Esophagus squamous epithelium (tissue), 5 donors: ENCODE results near the gene GRK1. TPM values are rescaled to one million over a fixed set of nuclear protein-coding genes. Genes with fewer than 3 reads are reported as not detected.
"Not testable (repeated sequence)": the region's sequence is repeated elsewhere in the genome, so short reads cannot be mapped to it uniquely, and the experiment has no call there.

Experiments used
- DNase-seq: peaks from one replicate; lab custom pipeline; 2025; lab: John Stamatoyannopoulos, UW
- H3K27ac ChIP-seq, 4 donors: fragments of 200-600 bp; sonication (generic); one replicate each; pipeline ENCODE4 v1.5.1; 2016 to 2019; ENCODE audit warnings: mild to moderate bottlenecking in 1 of 4
- H3K27me3 ChIP-seq, 4 donors: fragments of 200-600 bp; sonication (generic); 1 replicate in 3 of 4; 2 replicates in 1 of 4; pipeline versions ENCODE4 v1.5.1 to v1.6.0; 2017 to 2021; ENCODE audit warnings: antibody characterized with exemption in 1 of 4
- H3K36me3 ChIP-seq, 3 donors: fragments of 200-600 bp; sonication (generic); one replicate each; pipeline ENCODE4 v1.5.1; 2016 to 2019
- H3K4me1 ChIP-seq, 3 donors: fragments of 200-600 bp; sonication (generic); one replicate each; pipeline ENCODE4 v1.5.1; 2017 to 2019
- H3K4me3 ChIP-seq, 4 donors: fragments of 200-600 bp; sonication (generic); 1 replicate in 3 of 4; 2 replicates in 1 of 4; pipeline ENCODE4 v1.5.1; 2016 to 2019; ENCODE audit warnings: mild to moderate bottlenecking in 2 of 4, moderate library complexity in 1 of 4
- H3K9me3 ChIP-seq, 3 donors: fragments of 200-600 bp; sonication (generic); one replicate each; pipeline ENCODE4 v1.5.1; 2016 to 2019
- CTCF ChIP-seq, 6 experiments: fragments of 450-650 bp in 4 of 6; fragments of 200-600 bp in 2 of 6; sonication (generic) in 2 of 6; IDR thresholded peaks; one replicate each; pipeline ENCODE4 v1.5.1; 2016 to 2019; ENCODE audit warnings: antibody characterized with exemption in 6 of 6, mild to moderate bottlenecking in 4 of 6, moderate library complexity in 4 of 6
- POLR2A ChIP-seq, 4 donors: fragments of 450-650 bp; IDR thresholded peaks; one replicate each; pipeline ENCODE4 v1.6.1; 2017; ENCODE audit warnings: antibody characterized with exemption in 4 of 4, mild to moderate bottlenecking in 4 of 4, moderate library complexity in 3 of 4
- WGBS, 2 donors: methylation state at CpG; one replicate each; pipeline ENCODE4 v1.1.5; 2018; 5-methylcytosine and 5-hydroxymethylcytosine counted together
- intact Hi-C: fragments of 100-400 bp; cut with DNase I; formaldehyde crosslinking; loops from one replicate; pipeline ENCODE4 v1.15.0; 2022
- total RNA-seq, 4 donors: library from RNA; depleted of rRNA; stranded (reverse); fragments of >200 nt; gene quantifications; one replicate each; pipeline ENCODE4 v1.1.0, GENCODE V29; 2016
- donor health status: DM: yes; HTN: yes; CAD: no.

Gene GRK1
- total RNA-seq, 4 donors from 2014 or later = not detected

DNA sequence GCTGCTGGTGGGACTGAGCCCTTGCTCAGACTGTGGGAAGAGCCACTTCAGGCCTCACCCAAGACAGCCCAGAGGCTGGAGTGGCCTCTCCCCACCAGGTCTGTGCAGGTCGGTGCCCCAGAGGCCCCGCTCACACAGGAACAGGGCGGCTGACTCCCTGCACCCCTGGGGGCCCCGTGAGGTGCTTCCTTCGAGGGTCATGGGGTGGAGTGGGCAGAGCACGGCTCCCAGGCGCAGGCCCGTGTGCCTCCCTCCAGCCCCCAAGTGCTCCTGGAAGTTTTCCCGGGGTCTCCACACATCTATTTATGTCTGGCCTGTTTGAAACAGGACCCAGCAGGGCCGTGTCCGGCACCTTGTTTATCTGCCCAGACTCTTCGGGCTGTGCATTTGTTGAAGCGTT is 82.5 kb downstream of the GRK1 start:
- Histone ChIP-seq H3K27me3 (peaks cover 0 to 8% (median 0%) of the 10 kb centered on the region in 4 donors), H3K36me3 (no peaks in the 10 kb centered on the region), H3K27ac (no peak overlapping the region), H3K4me3 (no peak overlapping the region), H3K4me1 (no peaks in the 10 kb centered on the region), H3K9me3 (no peaks in the 10 kb centered on the region)
- 81 to 100% methylated on average over 2 to 3 of the region's 13 CpGs for WGBS, 2 donors
- intact Hi-C loops = no loop called here
- no peak for DNase-seq
- no peak for TF ChIP-seq POLR2A (IDR thresholded peaks at IDR 0.05)
- TF ChIP-seq CTCF (IDR thresholded peaks at IDR 0.05) = no peak

DNA sequence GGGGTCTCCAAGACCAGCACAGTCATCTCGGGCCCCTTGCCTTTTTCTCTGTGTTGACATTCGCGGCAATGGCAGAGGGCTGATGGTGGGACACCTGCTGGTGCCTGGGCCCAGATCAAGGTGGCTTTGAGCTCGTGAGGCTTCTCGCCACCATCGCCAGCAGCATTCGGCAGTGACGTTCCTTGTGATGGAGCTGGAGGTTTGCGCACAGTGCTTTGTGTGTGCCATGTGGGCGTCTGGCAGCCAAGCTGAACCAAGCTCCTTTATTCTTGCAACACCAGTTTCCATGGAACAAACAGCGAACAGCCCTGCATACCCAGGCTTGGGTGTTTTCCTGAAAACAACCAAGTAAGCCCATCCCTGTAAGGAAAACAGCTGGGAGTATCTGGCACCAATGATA is 82.9 kb downstream of the GRK1 start:
- WGBS, 2 donors = 85 to 95% methylated on average over 4 to 7 of the region's 11 CpGs
- no peak overlapping the region for H3K27ac ChIP-seq
- H3K4me3 ChIP-seq = no peak overlapping the region
- intact Hi-C loops = no loop called here
- no peaks in the 10 kb centered on the region for H3K36me3 ChIP-seq
- no peak for DNase-seq
- no peaks in the 10 kb centered on the region for H3K4me1 ChIP-seq
- no peak for TF ChIP-seq CTCF (IDR thresholded peaks at IDR 0.05)
- TF ChIP-seq POLR2A (IDR thresholded peaks at IDR 0.05) = no peak
- no peaks in the 10 kb centered on the region for H3K9me3 ChIP-seq
- peaks cover 0 to 10% (median 0%) of the 10 kb centered on the region in 4 donors for H3K27me3 ChIP-seq

DNA sequence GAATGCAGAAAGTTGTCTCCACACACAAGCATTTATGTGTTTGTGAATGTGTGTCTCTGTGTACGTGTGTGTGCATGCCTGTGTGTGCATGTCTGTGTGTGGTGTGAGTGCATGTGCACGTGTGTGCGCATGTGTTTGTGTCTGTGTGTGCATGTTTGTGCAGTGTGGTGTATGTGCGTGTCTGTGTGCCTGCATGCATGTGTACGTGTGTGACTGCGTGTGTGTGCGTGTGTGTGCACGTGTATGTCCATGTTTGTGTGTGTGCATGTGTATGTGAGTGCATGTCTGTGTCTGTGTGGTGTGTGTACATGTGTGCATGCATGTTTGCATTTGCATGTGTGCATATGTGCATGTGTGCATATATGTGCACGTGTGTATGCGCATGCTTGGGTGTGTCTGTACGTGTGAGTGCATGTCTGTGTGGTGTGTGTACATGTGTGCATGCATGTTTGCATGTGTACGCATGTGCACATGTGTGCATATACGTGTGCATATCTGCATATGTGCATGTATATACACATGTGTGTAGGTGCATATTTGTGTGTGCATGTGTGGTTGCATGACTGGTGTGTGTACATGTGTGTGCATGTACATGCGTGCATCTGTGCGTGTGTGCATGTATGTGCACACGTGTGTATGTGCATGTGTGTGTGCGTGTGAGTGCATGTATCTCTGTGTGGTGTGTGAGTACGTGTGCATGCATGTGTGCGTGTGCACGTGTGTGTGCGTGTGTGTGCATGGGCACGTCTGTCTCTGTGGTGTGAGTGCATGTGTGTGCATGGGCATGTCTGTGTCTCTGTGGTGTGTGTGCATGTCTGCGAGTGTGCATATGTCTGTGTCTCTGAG is 83.8 kb downstream of the GRK1 start:
- no peak for TF ChIP-seq POLR2A (IDR thresholded peaks at IDR 0.05)
- TF ChIP-seq CTCF (IDR thresholded peaks at IDR 0.05) = no peak
- 89 to 90% methylated on average over 20 to 23 of the region's 23 CpGs for WGBS, 2 donors
- Histone ChIP-seq H3K4me1 (no peaks in the 10 kb centered on the region), H3K9me3 (no peaks in the 10 kb centered on the region), H3K27me3 (peaks cover 0 to 15% (median 0%) of the 10 kb centered on the region in 4 donors), H3K36me3 (no peaks in the 10 kb centered on the region), H3K4me3 (no peak overlapping the region), H3K27ac (no peak overlapping the region)
- intact Hi-C loops = no loop called here
- DNase-seq = no peak

- no peak for TF ChIP-seq POLR2A (IDR thresholded peaks at IDR 0.05)
- no peak for TF ChIP-seq CTCF (IDR thresholded peaks at IDR 0.05)
- H3K27me3 ChIP-seq = peaks cover 0 to 15% (median 0%) of the 10 kb centered on the region in 4 donors
- no peaks in the 10 kb centered on the region for H3K36me3 ChIP-seq
- no peaks in the 10 kb centered on the region for H3K9me3 ChIP-seq
- intact Hi-C loops = no loop called here
- H3K4me3 ChIP-seq = no peak overlapping the region
- H3K4me1 ChIP-seq = no peaks in the 10 kb centered on the region
- WGBS, 2 donors = 92 to 94% methylated on average over 5 to 15 of the region's 19 CpGs
- no peak overlapping the region for H3K27ac ChIP-seq
- no peak for DNase-seq
Observed at GRCh38 chr13:113751491-113751890, 84.5 kb downstream of the GRK1 start.

- H3K27ac ChIP-seq, H3K4me3 ChIP-seq, DNase-seq, H3K9me3 ChIP-seq, H3K4me1 ChIP-seq, H3K36me3 ChIP-seq, intact Hi-C loops: not testable (repeated sequence)
- WGBS, 2 donors = 95 to 99% methylated on average over 20 to 28 of the region's 78 CpGs
- peaks cover 0 to 15% (median 0%) of the 10 kb centered on the region in 4 donors for H3K27me3 ChIP-seq
Observed at GRCh38 chr13:113752211-113752986, 85.4 kb downstream of the GRK1 start.
